ENCODE results near the gene ELP4.
"Not testable (repeated sequence)": the region's sequence is repeated elsewhere in the genome, so short reads cannot be mapped to it uniquely, and the experiment has no call there.

The ELP4 gene, protein sequence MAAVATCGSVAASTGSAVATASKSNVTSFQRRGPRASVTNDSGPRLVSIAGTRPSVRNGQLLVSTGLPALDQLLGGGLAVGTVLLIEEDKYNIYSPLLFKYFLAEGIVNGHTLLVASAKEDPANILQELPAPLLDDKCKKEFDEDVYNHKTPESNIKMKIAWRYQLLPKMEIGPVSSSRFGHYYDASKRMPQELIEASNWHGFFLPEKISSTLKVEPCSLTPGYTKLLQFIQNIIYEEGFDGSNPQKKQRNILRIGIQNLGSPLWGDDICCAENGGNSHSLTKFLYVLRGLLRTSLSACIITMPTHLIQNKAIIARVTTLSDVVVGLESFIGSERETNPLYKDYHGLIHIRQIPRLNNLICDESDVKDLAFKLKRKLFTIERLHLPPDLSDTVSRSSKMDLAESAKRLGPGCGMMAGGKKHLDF

GRCh38 chr11:31509429-31510345, at the start of gene ELP4, which contains the start of gene IMMP1L:
Gene ELP4 (plus strand): TSS chr11:31509767. CDS start chr11:31509785, 18 bp downstream.
Gene IMMP1L (minus strand): TSS chr11:31509622. CDS start chr11:31463276, 46,346 bp downstream.
- peak; percentile 95 for DNase-seq

- DNase-seq = no peak
Observed at GRCh38 chr11:31464436-31464835, 45.1 kb upstream of the ELP4 start.

- DNase-seq = no peak
Observed at GRCh38 chr11:31474083-31474482, 35.5 kb upstream of the ELP4 start.

- no peak for DNase-seq
Observed at GRCh38 chr11:31477528-31478222, 31.9 kb upstream of the ELP4 start.

DNA sequence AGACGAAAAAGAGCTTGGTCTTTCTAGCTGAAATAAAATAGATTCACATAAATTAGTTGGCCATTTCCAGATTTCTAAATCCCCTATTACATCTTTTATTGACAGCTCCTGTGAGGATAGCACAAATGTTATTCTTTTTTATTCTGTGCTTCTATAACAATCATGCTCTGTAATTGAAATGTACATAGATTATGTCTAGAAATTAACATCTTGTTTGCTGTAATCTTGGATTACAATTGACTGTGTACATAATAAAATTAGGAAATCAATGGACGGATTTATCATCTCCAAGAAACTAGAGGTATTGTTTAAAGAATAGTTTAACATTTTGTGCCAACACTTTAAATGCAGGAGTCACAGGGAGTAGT, 31.4 kb upstream of the ELP4 start:
- DNase-seq = no peak

DNA sequence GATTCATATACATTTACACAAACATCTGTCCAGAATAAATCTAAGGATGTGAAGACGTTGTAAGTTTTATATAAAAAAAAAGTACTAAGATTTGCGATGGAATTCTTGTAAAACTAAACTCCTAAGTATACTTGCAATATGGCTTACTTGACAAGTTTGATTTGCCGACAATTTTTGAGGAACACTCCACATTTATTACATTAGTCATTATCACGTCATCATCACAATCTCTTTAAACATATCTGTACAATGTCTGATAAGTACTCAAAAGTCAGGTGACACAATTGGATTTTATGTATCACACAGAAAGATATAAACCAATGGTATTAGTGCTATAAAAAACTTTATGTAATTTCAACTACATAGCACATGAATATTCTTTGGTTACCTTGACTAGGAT, 30.5 kb upstream of the ELP4 start:
- DNase-seq = no peak

DNA sequence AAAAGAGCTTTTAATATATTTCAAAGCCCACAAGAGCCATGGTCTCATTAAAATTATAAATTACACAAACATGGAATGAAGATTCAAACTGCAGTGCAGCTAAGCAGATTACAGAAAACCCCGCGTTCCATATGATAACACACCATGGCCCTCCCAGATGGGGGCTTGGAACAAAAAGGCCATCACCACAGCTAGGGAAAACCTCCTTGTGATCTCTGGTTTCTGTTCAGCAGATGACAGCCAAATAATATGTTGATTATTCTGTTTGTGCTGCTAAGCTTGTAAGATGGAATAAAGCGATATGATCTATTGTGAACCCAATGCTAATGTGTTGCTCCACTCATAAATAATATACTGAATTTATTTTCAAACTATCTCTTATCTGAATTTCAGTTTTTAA, 28.6 kb upstream of the ELP4 start:
- DNase-seq = no peak

GRCh38 chr11:31484497-31484896, 25.1 kb upstream of the ELP4 start:
- peak; percentile 28 for DNase-seq

DNA sequence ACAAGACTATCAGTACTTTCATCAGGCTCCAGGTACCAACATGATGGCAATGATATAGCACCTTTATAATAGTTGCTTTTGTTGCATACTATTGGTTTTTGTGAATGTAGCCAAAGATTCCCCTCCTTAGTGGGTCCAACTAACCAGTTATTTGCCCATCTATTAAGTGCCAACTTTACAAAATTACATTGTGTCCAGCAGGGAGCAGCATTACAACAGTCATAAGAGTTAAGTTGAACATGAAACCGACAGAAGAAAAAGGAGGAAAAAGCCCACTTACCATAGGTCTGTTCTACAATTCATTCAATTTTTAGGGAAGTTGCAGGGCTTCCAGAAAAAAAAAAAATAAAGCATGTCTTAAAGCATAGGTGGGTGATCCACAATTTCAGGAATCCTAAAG, 21.7 kb upstream of the ELP4 start:
- peak; percentile 54 for DNase-seq

GRCh38 chr11:31492320-31492913, 17.1 kb upstream of the ELP4 start:
- DNase-seq = no peak

DNA sequence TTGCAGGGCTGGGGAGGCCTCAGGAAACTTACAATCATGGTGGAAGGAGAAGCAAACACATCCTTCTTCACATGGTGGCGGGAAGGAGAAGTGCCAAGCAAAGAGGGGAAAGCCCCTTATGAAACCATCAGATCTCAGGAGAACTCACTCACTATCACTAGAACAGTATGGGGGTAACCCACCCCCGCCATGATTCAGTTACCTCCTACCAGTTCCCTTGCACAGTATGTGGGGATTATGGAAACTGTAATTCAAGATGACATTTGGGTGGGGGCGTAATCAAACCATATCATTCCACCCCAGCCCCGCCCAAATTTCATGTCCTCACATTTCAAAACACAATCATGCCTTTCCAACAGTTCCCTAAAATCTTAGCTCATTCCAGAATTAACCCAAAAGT, 16.3 kb upstream of the ELP4 start:
- no peak for DNase-seq

GRCh38 chr11:31493762-31494161, 15.8 kb upstream of the ELP4 start:
- not testable (repeated sequence) for DNase-seq

DNA sequence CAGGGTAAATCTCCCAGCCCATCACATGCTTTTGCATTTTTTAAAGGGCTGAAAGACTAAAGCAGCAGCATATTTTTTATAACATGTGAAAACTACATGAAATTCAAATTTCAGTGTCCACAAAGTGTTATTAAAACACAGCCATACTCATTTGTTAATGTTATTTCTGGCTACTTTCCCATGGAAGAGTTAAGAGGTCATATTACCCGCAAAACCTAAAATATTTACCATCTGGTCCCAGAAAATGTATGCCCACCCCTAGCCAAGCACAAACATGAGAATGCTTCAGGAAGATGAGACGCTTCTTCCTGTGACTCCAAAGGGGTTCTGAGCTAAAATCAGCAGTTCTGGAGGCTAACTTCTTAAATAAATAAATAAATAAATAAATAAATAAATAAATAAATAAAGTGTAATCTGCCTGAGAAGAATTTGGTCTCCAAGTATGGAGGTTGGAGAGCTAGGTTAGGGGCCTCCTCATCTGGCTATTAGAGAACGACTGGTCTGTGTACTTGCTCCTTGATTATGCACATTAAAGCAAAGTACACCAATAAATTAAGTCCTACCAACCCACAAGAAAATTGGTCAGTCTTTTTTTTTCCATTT, 9.9 kb upstream of the ELP4 start:
- DNase-seq = peak; percentile 19

DNA sequence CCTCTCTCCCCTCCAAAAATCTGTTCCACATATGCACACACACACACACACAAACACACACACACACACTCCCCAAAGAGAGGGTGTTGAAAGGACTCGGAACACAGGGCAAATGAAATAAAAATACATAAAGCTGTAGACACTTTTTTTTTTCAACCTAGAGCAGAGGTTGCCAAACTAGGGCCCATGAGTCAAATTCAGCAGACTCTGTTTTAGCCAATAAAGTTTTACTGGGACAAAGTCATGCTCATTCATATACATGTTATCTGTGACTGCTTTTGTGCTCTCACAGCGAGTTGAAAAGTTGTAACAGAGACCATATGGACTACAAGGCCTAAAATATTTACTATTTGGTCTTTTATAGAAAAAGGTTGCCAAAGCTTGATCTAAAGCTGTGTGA, 9.0 kb upstream of the ELP4 start:
- DNase-seq = no peak

- DNase-seq = no peak
Observed at GRCh38 chr11:31509051-31509428, 527 bp upstream of the ELP4 start.

GRCh38 chr11:31512117-31512516, 2.5 kb downstream of the ELP4 start:
- no peak for DNase-seq

DNA sequence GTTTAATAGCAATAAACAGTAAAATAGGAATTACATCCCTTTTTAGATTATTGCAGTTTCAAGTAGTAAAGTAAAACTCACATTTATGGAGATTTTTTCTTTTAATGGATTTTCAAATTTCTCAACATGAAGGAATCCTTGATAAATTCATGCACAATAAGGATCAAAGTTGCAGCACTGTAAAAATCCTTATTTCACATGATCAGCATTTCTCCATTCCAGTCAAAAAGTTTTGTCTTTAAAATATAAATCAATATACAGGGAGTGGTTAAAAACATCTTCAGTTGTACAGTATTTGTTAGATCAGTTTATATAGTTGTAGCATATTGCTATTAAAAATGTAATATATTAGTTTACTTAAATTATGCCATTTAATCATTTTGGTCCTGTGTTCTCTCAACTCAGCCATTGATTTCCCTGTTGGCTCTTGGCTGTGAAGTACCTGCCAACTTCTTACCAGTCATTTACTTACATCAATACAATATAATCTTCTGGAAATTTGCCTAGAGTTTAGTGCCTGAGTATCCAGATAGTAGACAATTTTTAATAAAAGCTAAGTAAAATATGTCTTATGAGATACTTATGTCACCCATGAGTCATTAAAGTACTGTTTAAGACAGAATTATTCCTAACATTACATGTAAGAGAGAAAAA, 12.1 kb downstream of the ELP4 start:
- no peak for DNase-seq

- no peak for DNase-seq
Observed at GRCh38 chr11:31529189-31529588, 19.6 kb downstream of the ELP4 start.

DNA sequence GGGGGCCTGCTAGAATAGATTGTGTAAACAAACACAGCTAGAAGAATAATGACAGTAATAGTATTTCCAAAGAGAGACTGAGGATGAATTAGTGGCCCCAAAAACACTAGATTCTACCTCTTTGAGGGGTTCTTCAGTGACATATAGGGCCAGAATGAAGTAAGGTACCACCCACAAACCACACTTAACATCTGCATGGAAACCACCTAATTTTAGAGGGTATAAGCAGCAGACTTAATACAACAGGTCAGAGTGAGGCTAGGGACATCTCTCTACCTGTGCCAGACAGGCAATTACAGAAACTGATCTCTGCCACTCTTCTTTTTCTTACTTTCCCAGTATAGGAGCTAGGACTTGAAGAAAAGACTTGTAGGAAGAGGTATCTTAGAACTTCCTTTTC, 20.1 kb downstream of the ELP4 start:
- DNase-seq = no peak

GRCh38 chr11:31531293-31531692, 21.7 kb downstream of the ELP4 start:
- no peak for DNase-seq

- DNase-seq = no peak
Observed at GRCh38 chr11:31535479-31535878, 25.9 kb downstream of the ELP4 start.

DNA sequence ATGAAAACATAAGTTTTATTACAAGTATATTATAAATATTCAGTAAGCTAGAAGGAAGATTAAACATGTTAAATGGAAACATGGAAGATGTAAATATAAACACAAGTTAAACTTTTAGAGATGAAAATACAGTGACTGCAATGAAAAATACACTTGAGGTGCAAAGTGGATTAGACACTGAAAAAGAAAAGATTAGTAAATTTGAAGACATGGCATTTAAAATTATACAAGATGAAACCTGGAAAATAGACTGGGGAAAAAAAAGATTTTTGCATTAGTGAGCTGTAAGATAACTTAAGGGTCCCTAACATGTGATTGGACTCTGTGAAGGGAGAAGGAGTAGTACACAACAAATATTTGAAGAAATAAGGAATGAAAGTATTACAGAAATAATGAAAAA, 33.3 kb downstream of the ELP4 start:
- DNase-seq = no peak
